ENCODE measurements around the gene ORMDL2. TPM values are rescaled to one million over a fixed set of nuclear protein-coding genes. Genes with fewer than 3 reads are reported as not detected.

ORMDL2 gene, protein sequence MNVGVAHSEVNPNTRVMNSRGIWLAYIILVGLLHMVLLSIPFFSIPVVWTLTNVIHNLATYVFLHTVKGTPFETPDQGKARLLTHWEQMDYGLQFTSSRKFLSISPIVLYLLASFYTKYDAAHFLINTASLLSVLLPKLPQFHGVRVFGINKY
- 37.3 and 40.5 TPM in 2 replicates for total RNA-seq

DNA sequence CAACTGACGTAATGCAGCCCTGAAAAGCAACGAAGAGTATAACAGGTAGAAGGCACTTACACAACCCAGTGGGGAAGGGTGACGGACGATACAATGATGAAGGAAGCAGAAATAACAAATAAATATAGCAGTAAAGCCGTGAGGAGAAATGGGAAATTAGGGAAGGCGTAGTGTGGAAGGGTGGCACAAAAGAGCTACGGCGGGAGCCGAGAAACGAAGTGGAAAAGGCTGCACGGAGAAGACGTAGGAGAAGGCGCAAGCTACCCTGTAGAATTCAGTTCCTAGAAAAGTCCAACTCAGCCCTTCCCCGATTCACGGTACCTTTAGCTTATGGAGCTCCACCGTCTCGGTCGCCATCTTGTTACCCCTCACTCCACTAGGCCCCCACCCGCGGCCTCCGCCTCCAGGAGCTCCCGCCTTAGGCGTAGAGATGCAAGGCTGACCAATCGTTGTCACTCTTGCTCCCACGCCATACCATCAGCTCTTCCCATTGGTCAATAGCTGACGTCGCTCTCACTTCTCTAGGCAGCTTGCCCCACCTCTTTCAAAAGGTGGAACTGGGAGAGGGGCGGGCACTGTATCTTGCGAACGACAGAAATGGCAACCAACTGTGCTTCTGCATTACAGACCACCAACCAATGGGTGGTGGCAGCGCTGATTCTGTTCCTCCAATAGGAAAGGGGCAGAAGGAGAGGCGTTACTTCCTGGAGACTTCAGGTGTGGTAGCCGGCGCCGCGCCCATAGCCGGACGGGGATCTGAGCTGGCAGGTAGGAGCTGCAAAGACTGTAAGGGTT is at the start of gene ORMDL2, which contains the start of gene SARNP:
ORMDL2 (plus strand) TSS at position 697 of the 795 bp plus-strand sequence. CDS start 959 bp downstream, outside the sequence.
SARNP (minus strand) TSS at position 380 of the 795 bp plus-strand sequence; CDS start at position 357, 23 bp downstream.

DNA sequence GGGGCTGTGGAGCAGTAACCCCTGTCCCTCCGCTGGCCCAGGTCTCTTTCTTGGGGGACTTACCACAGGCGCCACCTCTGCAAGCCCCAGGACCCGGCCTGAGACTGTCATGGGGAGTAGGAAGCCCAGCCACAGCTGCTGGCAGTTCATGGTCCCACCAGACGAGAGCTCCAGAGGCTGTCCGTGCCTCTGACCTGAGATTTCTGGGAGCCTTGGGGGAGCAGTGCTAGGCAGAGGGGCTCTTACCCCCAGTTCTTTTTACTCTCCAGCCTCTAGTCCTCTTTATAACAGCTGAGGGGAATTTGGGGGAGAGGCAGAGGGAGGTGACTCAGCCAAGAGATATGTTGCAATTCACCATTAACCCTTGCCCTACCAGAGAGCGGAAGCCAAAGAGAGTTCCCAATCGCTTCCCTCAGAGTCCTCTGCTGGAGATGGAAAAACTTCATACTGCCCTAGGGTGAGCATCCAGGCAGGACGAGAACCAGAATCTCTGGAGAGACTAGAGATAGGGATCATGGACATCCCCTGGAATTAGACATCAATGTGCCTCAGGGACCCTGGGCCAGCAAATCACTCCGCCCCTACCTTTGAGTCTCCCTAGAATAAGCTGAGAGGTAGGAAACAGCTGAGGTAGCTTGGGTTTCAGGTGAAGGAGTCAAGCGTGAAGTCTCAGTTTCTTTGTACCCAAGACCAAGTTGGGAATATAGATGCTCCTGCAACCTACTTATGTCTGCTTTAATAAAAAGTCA is 25.0 kb downstream of the ORMDL2 start, which contains the start of gene MMP19:
MMP19 (minus strand) TSS at position 256 of the 749 bp plus-strand sequence; CDS start at position 150, 106 bp downstream.

Other genes starting within 250 kb of the ORMDL2 start
- gene OR2AP1, start 245.6 kb upstream of the ORMDL2 start, total RNA-seq = not detected in 2 replicates
- gene OR10P1, start 181.1 kb upstream of the ORMDL2 start, total RNA-seq = not detected in 2 replicates
- gene ITGA7, start 110.1 kb upstream of the ORMDL2 start, total RNA-seq = 0.07 and 0.30 TPM in 2 replicates
- 155 and 161 TPM in 2 replicates for gene BLOC1S1, start 102.0 kb upstream of the ORMDL2 start, total RNA-seq
- gene RDH5, start 97.6 kb upstream of the ORMDL2 start, total RNA-seq = 0.67 and 3.0 TPM in 2 replicates
- gene CD63, start 89.0 kb upstream of the ORMDL2 start, total RNA-seq = 720 and 809 TPM in 2 replicates
- gene GDF11, start 74.9 kb upstream of the ORMDL2 start, total RNA-seq = 2.5 and 3.3 TPM in 2 replicates
- 132 and 161 TPM in 2 replicates for gene SARNP, start 317 bp upstream of the ORMDL2 start, total RNA-seq
- gene DNAJC14, start 11.5 kb downstream of the ORMDL2 start, total RNA-seq = 30.0 and 31.7 TPM in 2 replicates
- 2.3 and 3.5 TPM in 2 replicates for gene MMP19, start 24.9 kb downstream of the ORMDL2 start, total RNA-seq
- 32.3 and 41.1 TPM in 2 replicates for gene PYM1, start 109.9 kb downstream of the ORMDL2 start, total RNA-seq
- 31.7 and 41.1 TPM in 2 replicates for gene DGKA, start 113.1 kb downstream of the ORMDL2 start, total RNA-seq
- gene PMEL, start 148.0 kb downstream of the ORMDL2 start, total RNA-seq = 0.69 TPM in 1 of 2 replicates, not detected in the other
- gene CDK2, start 148.8 kb downstream of the ORMDL2 start, total RNA-seq = 44.6 and 46.3 TPM in 2 replicates
- 49.1 and 52.2 TPM in 2 replicates for gene RAB5B, start 156.0 kb downstream of the ORMDL2 start, total RNA-seq
- gene SUOX, start 179.2 kb downstream of the ORMDL2 start, total RNA-seq = 16.3 and 18.0 TPM in 2 replicates
- 0.49 and 0.60 TPM in 2 replicates for gene IKZF4, start 203.0 kb downstream of the ORMDL2 start, total RNA-seq
- gene RPS26, start 223.9 kb downstream of the ORMDL2 start, total RNA-seq = 2,120 and 2,289 TPM in 2 replicates

Data from mammary microvascular endothelial cell (primary cell).